GM18868 (cell line): ENCODE results near the gene SOX10.
"Not testable (repeated sequence)": the region's sequence is repeated elsewhere in the genome, so short reads cannot be mapped to it uniquely, and the experiment has no call there.

Experiments used
- ATAC-seq: cut with Tn5 transposase; IDR thresholded peaks from one replicate; pipeline ENCODE4 v1.9.1; 2021; ENCODE audit warnings: mild to moderate bottlenecking, moderate library complexity; ENCODE audit not compliant: unreplicated experiment

SOX10 gene

GRCh38 chr22:37965940-37966664 is 18.3 kb downstream of the SOX10 start:
- no peak for ATAC-seq

- no peak for ATAC-seq
Measured at GRCh38 chr22:37961062-37961461, 23.3 kb downstream of the SOX10 start.

GRCh38 chr22:37959231-37959825 is 25.0 kb downstream of the SOX10 start:
- ATAC-seq: no peak

GRCh38 chr22:37957232-37957631 is 27.1 kb downstream of the SOX10 start:
- ATAC-seq: no peak

GRCh38 chr22:37955825-37956397 is 28.4 kb downstream of the SOX10 start:
- ATAC-seq: not testable (repeated sequence)

GRCh38 chr22:37954686-37955085 is 29.7 kb downstream of the SOX10 start:
- no peak for ATAC-seq

GRCh38 chr22:37953437-37954179 is 30.7 kb downstream of the SOX10 start, which contains the start of the genes C22orf23 and POLR2F:
TSS of gene C22orf23 (minus strand) at chr22:37953601. CDS start at chr22:37953149, 452 bp downstream.
TSS of gene POLR2F (plus strand) at chr22:37953699. CDS start at chr22:37953788, 89 bp downstream.
- ATAC-seq: peak; percentile 80

GRCh38 chr22:37953062-37953436 is 31.3 kb downstream of the SOX10 start:
- ATAC-seq: no peak

GRCh38 chr22:37952629-37953028 is 31.7 kb downstream of the SOX10 start:
- not testable (repeated sequence) for ATAC-seq

GRCh38 chr22:37951305-37951704 is 33.0 kb downstream of the SOX10 start:
- ATAC-seq: no peak

GRCh38 chr22:37947142-37947795 is 37.1 kb downstream of the SOX10 start:
- not testable (repeated sequence) for ATAC-seq

- ATAC-seq: not testable (repeated sequence)
Measured at GRCh38 chr22:37944423-37944822, 39.9 kb downstream of the SOX10 start.

GRCh38 chr22:37943825-37944198 is 40.5 kb downstream of the SOX10 start:
- ATAC-seq: no peak

GRCh38 chr22:37943136-37943824 is 41.1 kb downstream of the SOX10 start:
- ATAC-seq: no peak

- ATAC-seq: no peak
Measured at GRCh38 chr22:37942133-37942532, 42.2 kb downstream of the SOX10 start.

GRCh38 chr22:37940698-37941376 is 43.5 kb downstream of the SOX10 start:
- no peak for ATAC-seq

- peak; percentile 86 for ATAC-seq
Measured at GRCh38 chr22:37933711-37934376, 50.5 kb downstream of the SOX10 start.

- no peak for ATAC-seq
Measured at GRCh38 chr22:37932821-37933578, 51.4 kb downstream of the SOX10 start.
